ENCODE measurements around the gene RSU1. TPM values are rescaled to one million over a fixed set of nuclear protein-coding genes. Genes with fewer than 3 reads are reported as not detected.

The RSU1 gene
- total RNA-seq, 4 donors from 2014 or later = 25.1 to 61.6 (median 44.7) TPM

DNA sequence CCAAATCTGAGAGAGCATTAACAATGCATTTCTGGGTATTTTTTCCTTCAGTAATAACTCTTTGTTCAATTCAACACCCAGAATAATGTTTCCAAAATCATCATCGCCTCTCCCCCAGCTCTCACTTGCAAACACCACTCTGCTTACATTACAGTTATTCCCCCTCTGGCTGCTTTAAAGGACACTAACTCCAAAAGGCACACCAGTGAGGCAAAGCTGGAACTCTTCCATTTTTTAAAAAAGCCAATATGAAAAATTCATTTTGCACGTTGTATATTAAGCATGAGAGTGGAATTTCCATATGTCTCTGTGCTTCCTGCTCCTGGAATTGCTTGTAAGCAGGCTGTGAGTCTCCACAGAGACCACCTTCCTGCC is 204.3 kb downstream of the RSU1 start:
- WGBS, 2 donors = 73 to 80% methylated on average over 2 of the region's 2 CpGs
- H3K27ac ChIP-seq = no peak overlapping the region

DNA sequence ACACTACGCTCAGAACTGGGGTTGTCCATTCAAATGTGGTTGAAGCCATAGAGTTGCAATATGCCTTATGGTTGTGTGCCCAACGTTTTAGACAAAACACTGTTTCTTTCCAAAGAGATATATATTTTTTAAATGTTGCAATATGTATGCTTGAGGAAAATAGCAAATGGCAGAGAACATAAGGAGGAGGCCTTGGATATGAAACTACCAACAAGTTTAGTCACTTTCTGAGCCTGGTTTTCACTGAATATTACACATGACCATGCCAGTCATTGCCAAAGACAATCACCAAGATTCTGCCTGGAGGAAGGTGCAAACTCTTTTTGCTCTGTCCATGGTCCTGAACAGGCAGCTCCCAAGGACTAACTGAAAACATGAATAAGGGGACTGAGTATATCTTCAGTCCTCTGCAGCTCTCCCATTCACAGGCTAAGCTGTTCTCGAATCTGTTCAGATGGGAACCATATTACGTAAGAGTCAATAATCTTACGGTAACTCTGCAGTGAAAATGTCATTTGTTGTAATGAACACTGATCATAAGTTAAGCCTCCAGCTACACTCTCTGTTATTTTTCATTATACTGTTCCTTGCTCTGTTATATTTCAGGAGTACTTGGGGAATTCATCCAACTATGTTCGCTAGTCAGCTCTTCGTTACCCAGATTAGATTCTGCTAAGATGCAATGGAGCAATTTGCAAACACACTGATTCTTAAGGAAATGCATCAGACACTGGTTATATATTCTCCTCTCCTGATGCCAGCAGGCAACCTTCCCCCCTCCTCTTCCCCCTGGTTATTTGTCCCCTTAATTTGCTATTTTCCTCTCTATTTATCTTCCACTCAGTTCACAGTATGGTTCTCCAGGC is 204.9 kb downstream of the RSU1 start:
- Histone ChIP-seq H3K4me3 (no peak overlapping the region), H3K9me3 (peaks cover 0 to 21% (median 0%) of the 10 kb centered on the region in 4 donors), H3K27me3 (no peaks in the 10 kb centered on the region), H3K4me1 (no peaks in the 10 kb centered on the region), H3K27ac (no peak overlapping the region), H3K36me3 (peaks cover 0 to 10% (median 0%) of the 10 kb centered on the region in 3 donors)
- WGBS, 2 donors = 75 to 84% methylated on average over 7 of the region's 7 CpGs
- no peak for TF ChIP-seq EP300 (IDR thresholded peaks at IDR 0.05)
- no peak for TF ChIP-seq POLR2A (IDR thresholded peaks at IDR 0.05)
- TF ChIP-seq, protein P1, sequence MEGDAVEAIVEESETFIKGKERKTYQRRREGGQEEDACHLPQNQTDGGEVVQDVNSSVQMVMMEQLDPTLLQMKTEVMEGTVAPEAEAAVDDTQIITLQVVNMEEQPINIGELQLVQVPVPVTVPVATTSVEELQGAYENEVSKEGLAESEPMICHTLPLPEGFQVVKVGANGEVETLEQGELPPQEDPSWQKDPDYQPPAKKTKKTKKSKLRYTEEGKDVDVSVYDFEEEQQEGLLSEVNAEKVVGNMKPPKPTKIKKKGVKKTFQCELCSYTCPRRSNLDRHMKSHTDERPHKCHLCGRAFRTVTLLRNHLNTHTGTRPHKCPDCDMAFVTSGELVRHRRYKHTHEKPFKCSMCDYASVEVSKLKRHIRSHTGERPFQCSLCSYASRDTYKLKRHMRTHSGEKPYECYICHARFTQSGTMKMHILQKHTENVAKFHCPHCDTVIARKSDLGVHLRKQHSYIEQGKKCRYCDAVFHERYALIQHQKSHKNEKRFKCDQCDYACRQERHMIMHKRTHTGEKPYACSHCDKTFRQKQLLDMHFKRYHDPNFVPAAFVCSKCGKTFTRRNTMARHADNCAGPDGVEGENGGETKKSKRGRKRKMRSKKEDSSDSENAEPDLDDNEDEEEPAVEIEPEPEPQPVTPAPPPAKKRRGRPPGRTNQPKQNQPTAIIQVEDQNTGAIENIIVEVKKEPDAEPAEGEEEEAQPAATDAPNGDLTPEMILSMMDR (IDR thresholded peaks at IDR 0.05) = no peak
- no peak for DNase-seq (ENCODE audit: low spot score in 2 of 2)

More for the DNA sequence above, 204.3 kb downstream of the RSU1 start:
- Histone ChIP-seq H3K27me3 (no peaks in the 10 kb centered on the region), H3K4me3 (no peak overlapping the region), H3K9me3 (peaks cover 0 to 27% (median 0%) of the 10 kb centered on the region in 4 donors), H3K4me1 (no peaks in the 10 kb centered on the region), H3K36me3 (peaks cover 0 to 8% (median 0%) of the 10 kb centered on the region in 3 donors)
- TF ChIP-seq, protein P1 (IDR thresholded peaks at IDR 0.05) = no peak
- TF ChIP-seq EP300 (IDR thresholded peaks at IDR 0.05) (no peak), POLR2A (IDR thresholded peaks at IDR 0.05) (no peak)
- no peak for DNase-seq (ENCODE audit: low spot score in 2 of 2)

DNA sequence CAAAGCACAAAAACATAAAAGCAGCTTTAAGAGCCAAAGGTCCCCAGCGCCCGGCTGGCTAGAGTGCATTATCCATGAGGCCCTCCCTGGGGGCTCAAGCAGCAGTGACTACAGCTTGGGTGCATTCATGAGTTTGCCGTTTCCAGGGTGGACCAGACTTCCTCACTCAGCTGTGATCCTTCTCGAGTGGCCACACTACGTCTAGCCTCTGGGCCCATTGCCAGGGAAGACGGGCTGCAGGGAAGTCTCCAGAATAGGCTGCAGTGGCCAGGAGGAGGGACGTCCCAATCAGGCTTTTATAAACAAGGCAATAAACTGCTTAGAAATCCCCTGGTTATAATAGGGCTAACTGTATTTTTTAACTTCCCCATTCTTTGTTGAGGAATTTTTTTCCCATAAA is 206.2 kb downstream of the RSU1 start:
- Histone ChIP-seq H3K9me3 (peaks cover 0 to 9% (median 0%) of the 10 kb centered on the region in 4 donors), H3K4me3 (no peak overlapping the region), H3K27me3 (no peaks in the 10 kb centered on the region), H3K4me1 (no peaks in the 10 kb centered on the region), H3K27ac (no peak overlapping the region), H3K36me3 (peaks cover 0 to 10% (median 0%) of the 10 kb centered on the region in 3 donors)
- DNase-seq (ENCODE audit: low spot score in 2 of 2) = no peak
- TF ChIP-seq POLR2A (IDR thresholded peaks at IDR 0.05) = no peak
- TF ChIP-seq, protein P1 (IDR thresholded peaks at IDR 0.05) = no peak
- TF ChIP-seq EP300 (IDR thresholded peaks at IDR 0.05) = no peak
- 23 to 27% methylated on average over 7 of the region's 7 CpGs for WGBS, 2 donors

- no peaks in the 10 kb centered on the region for H3K27me3 ChIP-seq
- no peaks in the 10 kb centered on the region for H3K4me1 ChIP-seq
- TF ChIP-seq, protein P1 (IDR thresholded peaks at IDR 0.05) = no peak
- TF ChIP-seq EP300 (IDR thresholded peaks at IDR 0.05) (no peak), POLR2A (IDR thresholded peaks at IDR 0.05) (no peak)
- WGBS, 2 donors = 88 to 91% methylated on average over 8 of the region's 8 CpGs
- no peak for DNase-seq (ENCODE audit: low spot score in 2 of 2)
- no peaks in the 10 kb centered on the region for H3K9me3 ChIP-seq
- H3K27ac ChIP-seq = no peak overlapping the region
- H3K4me3 ChIP-seq = no peak overlapping the region
- H3K36me3 ChIP-seq = peaks cover 0 to 10% (median 0%) of the 10 kb centered on the region in 3 donors
Measured at GRCh38 chr10:16609211-16609610, 208.0 kb downstream of the RSU1 start.

GRCh38 chr10:16606923-16607322 is 210.3 kb downstream of the RSU1 start:
- Histone ChIP-seq H3K4me1 (no peaks in the 10 kb centered on the region), H3K4me3 (no peak overlapping the region), H3K27me3 (no peaks in the 10 kb centered on the region), H3K36me3 (peaks cover 0 to 10% (median 0%) of the 10 kb centered on the region in 3 donors), H3K9me3 (no peaks in the 10 kb centered on the region), H3K27ac (no peak overlapping the region)
- TF ChIP-seq, protein P1 (IDR thresholded peaks at IDR 0.05) = no peak
- no peak for TF ChIP-seq POLR2A (IDR thresholded peaks at IDR 0.05)
- no peak for TF ChIP-seq EP300 (IDR thresholded peaks at IDR 0.05)
- no peak for DNase-seq (ENCODE audit: low spot score in 2 of 2)
- 95 to 97% methylated on average over 8 of the region's 8 CpGs for WGBS, 2 donors

Data from tibial nerve (tissue), 4 donors.